ENCODE data around the gene DTX2. TPM values are rescaled to one million over a fixed set of nuclear protein-coding genes. Genes with fewer than 3 reads are reported as not detected.
"Not testable (repeated sequence)": the region's sequence is repeated elsewhere in the genome, so short reads cannot be mapped to it uniquely, and the experiment has no call there.

Gene DTX2
- polyA plus RNA-seq, 4 donors: 6.5 to 9.4 (median 7.5) TPM

GRCh38 chr7:76485822-76486610, 24.5 kb downstream of the DTX2 start:
- not testable (repeated sequence) for DNase-seq (ENCODE audit: low read depth in 4 of 4, low spot score in 3 of 4)

- not testable (repeated sequence) for DNase-seq (ENCODE audit: low read depth in 4 of 4, low spot score in 3 of 4)
These were observed 25.1 kb downstream of the DTX2 start for GRCh38 chr7:76486618-76487017.

GRCh38 chr7:76487969-76488368, 26.5 kb downstream of the DTX2 start:
- not testable (repeated sequence) for DNase-seq (ENCODE audit: low read depth in 4 of 4, low spot score in 3 of 4)

- DNase-seq (ENCODE audit: low read depth in 4 of 4, low spot score in 3 of 4): not testable (repeated sequence)
These were observed 30.6 kb downstream of the DTX2 start for GRCh38 chr7:76492139-76492538.

DNA sequence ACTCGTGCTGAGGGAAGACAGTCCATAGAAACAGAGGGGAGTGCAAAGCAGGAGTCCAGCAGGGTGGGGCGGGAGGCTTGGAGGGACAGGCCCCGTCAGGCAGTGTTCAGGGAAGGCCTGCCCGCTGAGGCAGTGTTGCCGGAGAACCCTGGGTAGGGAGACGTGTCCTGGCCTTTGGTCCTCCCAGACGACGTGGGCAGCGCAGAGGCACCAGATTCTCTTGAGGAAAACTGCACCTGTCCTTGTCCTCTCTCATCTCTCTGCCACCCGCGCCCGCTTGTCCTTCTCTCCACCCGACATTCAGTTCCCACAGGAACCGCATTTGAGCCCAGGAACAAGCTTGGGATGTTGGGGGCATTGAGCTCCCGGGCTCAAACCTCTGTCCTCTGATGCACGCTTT, 34.2 kb downstream of the DTX2 start:
- DNase-seq (ENCODE audit: low read depth in 4 of 4, low spot score in 3 of 4): not testable (repeated sequence)

DNA sequence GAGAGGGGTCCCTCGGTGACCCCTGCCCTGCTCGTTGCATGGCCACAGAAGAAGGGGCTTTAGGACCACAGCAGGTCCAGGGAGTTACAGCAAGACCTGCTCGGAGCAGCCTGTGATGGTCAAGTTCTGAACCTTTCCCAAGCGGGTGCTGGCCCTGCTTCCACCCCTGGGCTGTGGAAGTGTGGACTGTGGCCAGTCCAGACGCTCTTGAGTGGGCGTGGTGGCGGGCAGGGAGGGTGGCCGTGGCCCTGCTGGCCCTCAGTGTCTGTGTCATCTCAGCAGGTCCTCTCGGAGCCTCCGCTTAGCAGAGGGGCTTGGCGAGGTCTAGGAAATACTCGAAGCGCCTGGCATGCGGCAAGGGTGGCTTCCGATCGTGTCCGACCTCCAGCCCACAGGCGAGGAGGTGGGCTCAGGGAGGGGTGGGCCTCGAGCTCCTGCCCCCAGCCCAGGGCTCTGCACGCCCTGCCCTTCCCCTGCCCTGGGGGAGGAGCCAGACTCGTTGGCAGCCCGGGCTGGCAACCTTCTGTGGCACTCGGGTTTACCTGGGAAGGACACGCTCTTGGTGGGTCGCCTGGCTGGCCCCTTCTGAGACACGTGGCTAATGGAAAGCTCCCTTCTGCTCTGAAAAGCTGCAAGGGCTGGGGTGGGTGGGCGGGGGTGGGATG, 36.5 kb downstream of the DTX2 start:
- DNase-seq (ENCODE audit: low read depth in 4 of 4, low spot score in 3 of 4): not testable (repeated sequence)

GRCh38 chr7:76498583-76499200, 37.2 kb downstream of the DTX2 start:
- DNase-seq (ENCODE audit: low read depth in 4 of 4, low spot score in 3 of 4): not testable (repeated sequence)

GRCh38 chr7:76499201-76499923, 37.9 kb downstream of the DTX2 start:
- DNase-seq (ENCODE audit: low read depth in 4 of 4, low spot score in 3 of 4): not testable (repeated sequence)

DNA sequence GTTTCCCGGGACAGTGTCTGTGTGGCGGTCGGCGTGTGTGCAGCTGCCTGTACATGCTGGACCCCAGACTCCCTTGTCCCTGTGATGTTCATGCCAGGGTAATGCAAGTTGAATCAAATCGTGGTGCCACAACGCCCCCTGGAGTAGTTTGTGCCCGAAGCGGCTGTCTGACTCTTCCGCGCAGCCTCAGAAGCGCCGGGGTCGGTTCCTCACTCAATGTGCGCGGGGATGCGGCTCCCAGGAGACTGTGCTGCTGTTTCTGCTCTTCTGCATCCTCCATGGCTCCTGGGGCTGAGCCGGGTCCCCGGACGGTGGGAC, 38.4 kb downstream of the DTX2 start:
- DNase-seq (ENCODE audit: low read depth in 4 of 4, low spot score in 3 of 4): not testable (repeated sequence)

- not testable (repeated sequence) for DNase-seq (ENCODE audit: low read depth in 4 of 4, low spot score in 3 of 4)
These were observed 40.7 kb downstream of the DTX2 start for GRCh38 chr7:76502224-76502623.

- DNase-seq (ENCODE audit: low read depth in 4 of 4, low spot score in 3 of 4): not testable (repeated sequence)
These were observed 41.3 kb downstream of the DTX2 start for GRCh38 chr7:76502836-76503235.

DNA sequence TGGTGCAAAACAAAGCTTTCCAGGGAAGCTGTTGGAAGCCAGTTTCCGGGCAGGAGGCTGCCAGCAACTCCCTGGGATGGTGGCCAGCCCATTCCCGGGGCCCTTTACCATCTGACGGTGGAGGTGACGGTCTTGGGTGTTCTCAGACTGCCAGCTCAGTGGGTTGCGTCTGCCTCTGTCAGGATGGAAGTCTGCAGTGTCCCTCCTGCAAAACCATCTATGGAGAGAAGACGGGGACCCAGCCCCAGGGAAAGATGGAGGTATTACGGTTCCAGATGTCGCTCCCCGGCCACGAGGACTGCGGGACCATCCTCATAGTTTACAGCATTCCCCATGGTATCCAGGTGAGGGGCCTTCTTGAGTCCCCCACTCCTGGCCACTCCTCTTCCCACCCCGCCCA, 41.7 kb downstream of the DTX2 start:
- DNase-seq (ENCODE audit: low read depth in 4 of 4, low spot score in 3 of 4): not testable (repeated sequence)

DNA sequence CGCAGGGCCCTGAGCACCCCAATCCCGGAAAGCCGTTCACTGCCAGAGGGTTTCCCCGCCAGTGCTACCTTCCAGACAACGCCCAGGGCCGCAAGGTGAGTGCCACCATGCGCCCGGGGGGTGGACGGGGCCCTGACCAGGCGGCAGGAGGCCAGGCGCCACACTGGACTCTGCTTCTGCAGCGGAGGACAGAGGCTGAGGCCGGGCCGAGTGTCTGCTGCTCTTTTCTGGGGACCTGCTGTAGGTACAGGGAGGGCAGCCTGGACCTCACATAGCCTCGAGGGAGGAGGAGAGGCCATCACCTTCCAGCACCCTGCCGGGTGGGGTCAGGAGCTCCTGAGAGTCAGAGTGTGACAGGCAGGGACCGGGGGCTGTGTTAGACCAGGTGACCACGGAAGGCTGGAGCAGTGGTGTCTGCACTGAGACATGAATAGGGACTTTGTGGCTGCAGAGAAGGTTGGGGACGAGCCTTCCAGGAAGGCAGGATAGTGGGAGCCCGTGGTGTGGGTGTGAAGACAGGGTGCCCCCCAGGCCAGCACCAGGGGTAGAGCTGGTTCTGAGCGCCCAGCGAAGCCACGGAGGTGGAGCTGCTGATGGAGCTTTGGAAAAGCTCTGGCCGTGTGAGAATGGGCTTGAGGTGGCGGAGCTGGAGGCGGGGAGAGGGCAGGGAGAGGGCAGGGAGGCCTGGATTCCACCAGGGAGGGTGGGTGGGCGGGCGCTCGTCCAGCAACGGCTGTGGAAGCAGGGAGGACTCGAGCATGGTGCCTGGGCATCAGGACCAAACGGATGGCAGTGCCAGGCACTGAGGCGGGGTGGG, 43.0 kb downstream of the DTX2 start:
- not testable (repeated sequence) for DNase-seq (ENCODE audit: low read depth in 4 of 4, low spot score in 3 of 4)

DNA sequence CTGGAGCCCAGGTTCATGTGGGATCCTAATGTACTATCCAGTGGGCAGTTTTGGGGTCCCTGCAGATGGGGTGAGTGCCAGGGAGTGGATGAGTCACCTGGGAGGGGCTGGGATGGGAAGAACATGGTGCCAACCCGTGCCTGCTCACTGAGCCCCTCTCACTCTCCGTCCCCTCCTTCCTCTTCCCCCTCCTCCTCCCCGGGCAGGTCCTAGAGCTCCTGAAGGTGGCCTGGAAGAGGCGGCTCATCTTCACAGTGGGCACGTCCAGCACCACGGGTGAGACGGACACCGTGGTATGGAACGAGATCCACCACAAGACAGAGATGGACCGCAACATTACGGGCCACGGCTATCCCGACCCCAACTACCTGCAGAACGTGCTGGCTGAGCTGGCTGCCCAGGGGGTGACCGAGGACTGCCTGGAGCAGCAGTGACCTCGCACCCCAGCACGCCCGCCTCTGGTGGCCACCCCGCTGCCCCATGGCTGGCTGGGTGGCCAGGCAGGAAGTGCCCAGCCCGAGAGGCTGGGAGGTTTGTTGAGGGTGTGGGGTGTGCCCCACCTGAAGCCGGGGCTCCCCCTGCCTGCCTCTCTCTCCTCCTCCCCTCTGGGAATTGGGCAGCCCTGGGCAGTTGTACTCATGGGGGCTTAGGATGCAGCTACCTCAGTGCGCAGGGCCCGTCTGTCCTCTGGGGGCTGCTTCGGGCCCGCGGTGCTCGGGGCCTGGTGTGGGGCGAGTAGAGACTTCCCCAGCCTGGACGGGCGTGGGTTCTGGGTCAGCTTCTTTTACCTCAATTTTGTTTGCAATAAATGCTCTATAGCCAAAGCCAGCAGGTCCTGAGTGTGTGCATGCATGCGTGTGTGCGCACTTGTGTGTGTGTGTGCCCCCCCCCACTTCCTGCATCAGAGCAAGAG, 43.9 kb downstream of the DTX2 start:
- DNase-seq (ENCODE audit: low read depth in 4 of 4, low spot score in 3 of 4): no peak

DNA sequence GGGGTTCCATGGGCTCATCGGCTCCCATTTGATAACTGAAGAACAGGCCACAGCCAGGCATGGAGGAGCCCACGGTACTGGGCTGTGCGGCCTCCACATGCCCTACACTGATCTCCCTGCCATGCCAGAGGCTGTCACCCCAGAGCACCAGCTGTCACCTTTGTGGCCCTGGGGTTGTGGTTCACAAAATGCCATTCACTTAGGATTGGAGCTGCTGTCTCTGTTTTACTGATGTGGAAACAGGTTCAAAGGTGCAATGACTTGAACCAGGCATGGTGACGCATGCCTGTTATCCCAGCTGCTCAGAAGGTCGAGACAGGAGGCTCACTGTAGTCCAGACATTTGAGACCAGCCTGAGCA, 44.6 kb downstream of the DTX2 start:
- no peak for DNase-seq (ENCODE audit: low read depth in 4 of 4, low spot score in 3 of 4)

GRCh38 chr7:76506643-76507042, 45.1 kb downstream of the DTX2 start:
- DNase-seq (ENCODE audit: low read depth in 4 of 4, low spot score in 3 of 4): not testable (repeated sequence)

- no peak for DNase-seq (ENCODE audit: low read depth in 4 of 4, low spot score in 3 of 4)
These were observed 46.4 kb downstream of the DTX2 start for GRCh38 chr7:76507723-76508406.

Measured in right renal pelvis (tissue), 4 donors.